SU-DHL-6 (cell line): Measurements from ENCODE around the gene FRK.
"Not testable (repeated sequence)": the region's sequence is repeated elsewhere in the genome, so short reads cannot be mapped to it uniquely, and the experiment has no call there.

ENCODE experiments used
- H2AFZ ChIP-seq: fragments of 200-600 bp; sonication (generic); 2 replicates; pipeline ENCODE4 v1.6.1; 2014; ENCODE audit warnings: low read depth, mild to moderate bottlenecking, moderate library complexity, mixed read lengths, antibody characterized with exemption, low read length; ENCODE audit not compliant: severe bottlenecking
- H3F3A ChIP-seq: fragments of 200-600 bp; shearing (Covaris generic); 2 replicates; pipeline ENCODE4 v1.6.0; 2016; ENCODE audit warnings: antibody characterized with exemption, mild to moderate bottlenecking; ENCODE audit not compliant: insufficient read depth
- H3K27ac ChIP-seq: fragments of 200-600 bp; sonication (generic); 2 replicates; pipeline ENCODE4 v1.5.1; 2016; ENCODE audit warnings: low read depth, mild to moderate bottlenecking, low read length, moderate library complexity, mixed read lengths
- H3K27me3 ChIP-seq: fragments of 200-600 bp; sonication (generic), shearing (Covaris generic); 2 replicates; pipeline ENCODE4 v1.6.0; 2014; ENCODE audit warnings: mild to moderate bottlenecking, low read length
- H3K36me3 ChIP-seq: fragments of 200-600 bp; sonication (generic); 2 replicates; pipeline ENCODE4 v1.6.1; 2014; ENCODE audit warnings: mild to moderate bottlenecking, low read length, mixed read lengths
- H3K4me2 ChIP-seq: fragments of 300-600, 200-600 bp; shearing (Covaris generic), sonication (generic); 2 replicates; pipeline ENCODE4 v1.6.0; 2014; ENCODE audit warnings: low read length, low read depth, mild to moderate bottlenecking; ENCODE audit not compliant: poor library complexity, severe bottlenecking
- H3K4me3 ChIP-seq: fragments of 200-600 bp; sonication (generic); 2 replicates; pipeline ENCODE4 v1.5.1; 2014; ENCODE audit warnings: antibody characterized with exemption, low read length, mild to moderate bottlenecking, mixed read lengths; ENCODE audit not compliant: insufficient read depth, poor library complexity, severe bottlenecking
- H3K79me2 ChIP-seq: fragments of 200-600 bp; sonication (generic); 2 replicates; pipeline ENCODE4 v1.6.1; 2014; ENCODE audit warnings: mild to moderate bottlenecking, low read length, moderate library complexity; ENCODE audit not compliant: insufficient read depth
- H3K9ac ChIP-seq: fragments of 200-600 bp; sonication (generic); 2 replicates; pipeline ENCODE4 v1.7.0; 2014; ENCODE audit warnings: mild to moderate bottlenecking, low read length
- H3K9me2 ChIP-seq: fragments of 200-600 bp; sonication (generic); replicated peaks from 2 replicates; pipeline ENCODE4 v1.6.1; 2014; ENCODE audit warnings: low read length; ENCODE audit not compliant: insufficient read depth
- H3K9me3 ChIP-seq: fragments of 200-600 bp; sonication (generic); 2 replicates; pipeline ENCODE4 v1.6.1; 2014; ENCODE audit warnings: low read length, mixed read lengths; ENCODE audit not compliant: insufficient read depth
- H4K20me1 ChIP-seq: fragments of 200-600 bp; sonication (generic); 2 replicates; pipeline ENCODE4 v1.6.1; 2014; ENCODE audit warnings: low read depth, mild to moderate bottlenecking, antibody characterized with exemption, low read length, moderate library complexity, mixed read lengths
- CTCF ChIP-seq: fragments of 200-600 bp; sonication (generic); IDR thresholded peaks from one replicate; pipeline ENCODE4 v1.5.1; 2017; ENCODE audit warnings: antibody characterized with exemption, mild to moderate bottlenecking, low read length, moderate library complexity; ENCODE audit not compliant: insufficient read depth, poor library complexity, severe bottlenecking
- EZH2phosphoT487 ChIP-seq: fragments of 200-600 bp; sonication (generic), shearing (Covaris generic); conservative IDR thresholded peaks from 2 replicates; pipeline ENCODE4 v1.6.1; 2018; ENCODE audit warnings: mild to moderate bottlenecking, antibody characterized with exemption, low read length, moderate library complexity, mixed read lengths

The FRK gene

GRCh38 chr6:115891750-115892149 is 168.9 kb downstream of the FRK start:
- H3K36me3 ChIP-seq, result no peaks in the 10 kb centered on the region
- no peak overlapping the region for H3K4me3 ChIP-seq
- H3K9ac ChIP-seq, result no peak overlapping the region
- TF ChIP-seq CTCF, result no peak
- no peak for TF ChIP-seq EZH2phosphoT487
- H3K4me2 ChIP-seq, result no peak overlapping the region
- H3K9me3 ChIP-seq, result no peaks in the 10 kb centered on the region
- no peak overlapping the region for H2AFZ ChIP-seq
- H3K9me2 ChIP-seq, result no peaks in the 10 kb centered on the region
- no peak overlapping the region for H3K27ac ChIP-seq
- no peaks in the 10 kb centered on the region for H4K20me1 ChIP-seq
- H3K79me2 ChIP-seq, result no peaks in the 10 kb centered on the region
- H3K27me3 ChIP-seq, result no peaks in the 10 kb centered on the region
- no peaks in the 10 kb centered on the region for H3F3A ChIP-seq

GRCh38 chr6:115891111-115891669 is 169.5 kb downstream of the FRK start:
- no peaks in the 10 kb centered on the region for H4K20me1 ChIP-seq
- no peak overlapping the region for H3K27ac ChIP-seq
- H3K4me2 ChIP-seq, result no peak overlapping the region
- H2AFZ ChIP-seq, result no peak overlapping the region
- H3K9ac ChIP-seq, result no peak overlapping the region
- no peaks in the 10 kb centered on the region for H3K27me3 ChIP-seq
- H3K4me3 ChIP-seq, result no peak overlapping the region
- H3K79me2 ChIP-seq, result no peaks in the 10 kb centered on the region
- H3K36me3 ChIP-seq, result no peaks in the 10 kb centered on the region
- no peaks in the 10 kb centered on the region for H3K9me3 ChIP-seq
- no peaks in the 10 kb centered on the region for H3K9me2 ChIP-seq
- H3F3A ChIP-seq, result no peaks in the 10 kb centered on the region
- TF ChIP-seq CTCF (no peak), EZH2phosphoT487 (no peak)

- no peaks in the 10 kb centered on the region for H4K20me1 ChIP-seq
- no peaks in the 10 kb centered on the region for H3K27me3 ChIP-seq
- H3K79me2 ChIP-seq, result no peaks in the 10 kb centered on the region
- H3F3A ChIP-seq, result no peaks in the 10 kb centered on the region
- H3K36me3 ChIP-seq, result no peaks in the 10 kb centered on the region
- no peak overlapping the region for H3K27ac ChIP-seq
- H3K4me3 ChIP-seq, result no peak overlapping the region
- TF ChIP-seq EZH2phosphoT487 (no peak), CTCF (no peak)
- H3K9me2 ChIP-seq, result no peaks in the 10 kb centered on the region
- no peak overlapping the region for H3K9ac ChIP-seq
- H2AFZ ChIP-seq, result no peak overlapping the region
- H3K9me3 ChIP-seq, result no peaks in the 10 kb centered on the region
- H3K4me2 ChIP-seq, result no peak overlapping the region
Measured at GRCh38 chr6:115890238-115890637, 170.5 kb downstream of the FRK start.

GRCh38 chr6:115888687-115889470 is 171.8 kb downstream of the FRK start:
- not testable (repeated sequence) for H3K9me2 ChIP-seq, H3F3A ChIP-seq, H3K27me3 ChIP-seq, H3K4me2 ChIP-seq, H3K4me3 ChIP-seq, H4K20me1 ChIP-seq, H3K36me3 ChIP-seq, H2AFZ ChIP-seq, H3K9me3 ChIP-seq, H3K79me2 ChIP-seq, H3K9ac ChIP-seq, H3K27ac ChIP-seq
